HCT116 (cell line): ENCODE measurements around the gene EIF6. TPM values are rescaled to one million over a fixed set of nuclear protein-coding genes. Genes with fewer than 3 reads are reported as not detected.
"Not testable (repeated sequence)": the region's sequence is repeated elsewhere in the genome, so short reads cannot be mapped to it uniquely, and the experiment has no call there.

Source experiments
- ATAC-seq: fragments of 200-7000 bp; cut with Tn5 transposase; 2 replicates; pipeline ENCODE4 v1.9.1; 2020; ENCODE audit warnings: mild to moderate bottlenecking, moderate library complexity
- BruUV-seq: library from RNA; stranded (reverse); fragments of 400-500 nt; replicated peaks from 2 replicates; lab custom pipeline; 2021; lab: Mats Ljungman, UMichigan
- CTCF ChIA-PET: fragments of 300-600 bp; sonication (Branson Sonifier 250); formaldehyde crosslinking; loops from one replicate; lab custom pipeline; 2021; ENCODE audit warnings: antibody characterized with exemption; lab: Charles Lee
- POLR2A ChIA-PET: fragments of 300-600, 350-600 bp; sonication (Branson Sonifier 250); formaldehyde crosslinking; loops from one replicate; lab custom pipeline; 2021; ENCODE audit warnings: antibody characterized with exemption; lab: Charles Lee
- RAD21 ChIA-PET, 2 experiments: fragments of 300-600 bp; sonication (Branson Sonifier 250); formaldehyde crosslinking; loops; one replicate each; lab custom pipeline; 2023; ENCODE audit warnings: low total read pairs in 2 of 2; ENCODE audit not compliant: uncharacterized antibody in 2 of 2, unreplicated experiment in 2 of 2, low non-redundant PET in 1 of 2; lab: Charles Lee
- DNase-seq: peaks from one replicate; pipeline ENCODE4 v3.0.0-alpha.2; 2010; ENCODE audit warnings: low read depth, low spot score
- H2AFZ ChIP-seq: fragments of 200-600 bp; shearing (Covaris generic), sonication (generic); 2 replicates; pipeline ENCODE4 v1.6.1; 2017; ENCODE audit warnings: low read depth, mixed run types, mixed read lengths, antibody characterized with exemption, low read length; ENCODE audit not compliant: poor library complexity, severe bottlenecking
- H3K27ac ChIP-seq: 2 replicates; pipeline ENCODE4 v1.5.1; 2012; ENCODE audit warnings: low read depth, low read length
- H3K27me3 ChIP-seq: fragments of 200-600 bp; sonication (generic); 2 replicates; pipeline ENCODE4 v1.6.1; 2016; ENCODE audit warnings: mixed run types, low read length, mixed read lengths; ENCODE audit not compliant: insufficient read depth
- H3K36me3 ChIP-seq, 2 experiments: fragments of 200-500 bp in 1 of 2; fragments of 200-600 bp in 1 of 2; sonication (Bioruptor generic) in 1 of 2; sonication (generic) in 1 of 2; 2 replicates each; pipeline versions ENCODE4 v1.5.1 to v1.6.1; 2014 to 2016; ENCODE audit warnings: low read length in 2 of 2, inconsistent platforms in 1 of 2, mixed read lengths in 1 of 2, mixed run types in 1 of 2; ENCODE audit not compliant: insufficient read depth in 2 of 2, control insufficient read depth in 1 of 2
- H3K4me1 ChIP-seq, 2 experiments: fragments of 200-600 bp in 1 of 2; sonication (generic) in 1 of 2; 2 replicates each; pipeline versions ENCODE4 v1.5.1 to v1.6.1; 2012 to 2017; ENCODE audit warnings: low read length in 2 of 2, inconsistent platforms in 1 of 2, mild to moderate bottlenecking in 1 of 2, mixed read lengths in 1 of 2, mixed run types in 1 of 2, moderate library complexity in 1 of 2; ENCODE audit not compliant: insufficient read depth in 2 of 2, control insufficient read depth in 1 of 2
- H3K4me2 ChIP-seq: fragments of 200-600 bp; sonication (generic); 2 replicates; pipeline ENCODE4 v1.6.1; 2017; ENCODE audit warnings: mixed run types, low read length, mixed read lengths
- H3K4me3 ChIP-seq, 2 experiments: fragments of 200-600 bp in 1 of 2; sonication (generic) in 1 of 2; replicated peaks in 1 of 2; 2 replicates each; pipeline ENCODE4 v1.5.1; 2011 to 2016; ENCODE audit warnings: low read length in 2 of 2, control low read depth in 1 of 2, low read depth in 1 of 2, mild to moderate bottlenecking in 1 of 2, mixed read lengths in 1 of 2, mixed run types in 1 of 2
- H3K79me2 ChIP-seq: fragments of 200-600 bp; sonication (generic); 2 replicates; pipeline ENCODE4 v1.6.1; 2017; ENCODE audit warnings: mild to moderate bottlenecking, mixed run types, low read length, moderate library complexity, mixed read lengths; ENCODE audit not compliant: insufficient read depth
- H3K9ac ChIP-seq: fragments of 200-600 bp; sonication (generic); 2 replicates; pipeline ENCODE4 v1.6.1; 2016; ENCODE audit warnings: low read length, mixed read lengths
- H3K9me2 ChIP-seq: fragments of 200-600 bp; sonication (generic), shearing (Covaris generic); 2 replicates; pipeline ENCODE4 v1.6.1; 2017; ENCODE audit warnings: mixed run types, mild to moderate bottlenecking, moderate library complexity; ENCODE audit not compliant: insufficient read depth
- H3K9me3 ChIP-seq, 2 experiments: fragments of 200-500 bp in 1 of 2; fragments of 200-600 bp in 1 of 2; sonication (Bioruptor generic) in 1 of 2; sonication (generic) in 1 of 2; 2 replicates each; pipeline ENCODE4 v1.6.1; 2014 to 2017; ENCODE audit warnings: low read length in 2 of 2, mixed read lengths in 2 of 2, inconsistent platforms in 1 of 2, low read depth in 1 of 2, mild to moderate bottlenecking in 1 of 2, mixed run types in 1 of 2, moderate library complexity in 1 of 2; ENCODE audit not compliant: control insufficient read depth in 1 of 2, insufficient read depth in 1 of 2
- H4K20me1 ChIP-seq: fragments of 200-600 bp; sonication (generic), shearing (Covaris generic); 2 replicates; pipeline ENCODE4 v1.6.1; 2017; ENCODE audit warnings: mixed run types, mild to moderate bottlenecking, moderate library complexity; ENCODE audit not compliant: insufficient read depth
- POLR2AphosphoS5 ChIP-seq: IDR thresholded peaks from 2 replicates; pipeline ENCODE4 v1.6.1; 2011; ENCODE audit warnings: mild to moderate bottlenecking, low read depth, low read length, moderate library complexity
- REST ChIP-seq: IDR thresholded peaks from 2 replicates; pipeline ENCODE4 v1.6.1; 2012; ENCODE audit warnings: low read depth
- ZBTB33 ChIP-seq: IDR thresholded peaks from 2 replicates; pipeline ENCODE4 v1.6.1; 2011; ENCODE audit warnings: mild to moderate bottlenecking, low read length, moderate library complexity; ENCODE audit not compliant: insufficient replicate concordance; ENCODE audit errors: extremely low read depth
- intact Hi-C: fragments of 100-400 bp; cut with micrococcal nuclease; formaldehyde crosslinking; loops from 2 replicates; pipeline ENCODE4 v1.10.0; 2022
- total RNA-seq: library from RNA; stranded (reverse); gene quantifications from one replicate; pipeline ENCODE4 v1.2.1, GENCODE V29; 2021; ENCODE audit not compliant: unreplicated experiment

EIF6 gene
- total RNA-seq, 1 experiment from 2014 or later: 209 TPM

DNA sequence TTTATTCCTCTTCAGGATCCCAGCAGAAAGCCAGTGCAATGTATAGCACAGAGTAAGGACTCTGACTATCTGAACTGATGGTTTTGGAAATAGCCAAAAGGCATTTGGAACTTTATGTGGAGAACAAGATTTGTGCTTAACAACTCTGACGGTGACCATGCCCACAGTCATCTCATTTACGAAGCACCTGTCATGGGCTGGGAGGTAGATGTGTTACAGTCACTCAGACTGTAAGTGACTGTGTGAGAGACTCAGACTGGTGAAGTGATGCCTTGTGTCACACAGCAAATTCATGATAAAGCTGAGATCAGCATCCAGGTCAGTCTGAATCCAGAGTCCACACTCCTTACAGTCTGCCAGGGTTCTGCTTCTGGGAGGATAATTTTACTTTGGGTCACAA, 31.5 kb upstream of the EIF6 start (continued):
- TF ChIP-seq REST (no peak), ZBTB33 (no peak), POLR2AphosphoS5 (no peak)

- H3K9me2 ChIP-seq, H2AFZ ChIP-seq, DNase-seq, H3K4me3 ChIP-seq, H3K79me2 ChIP-seq, H3K27ac ChIP-seq, BruUV-seq, H3K9me3 ChIP-seq, intact Hi-C loops, POLR2A ChIA-PET, RAD21 ChIA-PET, H3K4me2 ChIP-seq, H3K9ac ChIP-seq, ATAC-seq, H3K36me3 ChIP-seq, H3K27me3 ChIP-seq, H4K20me1 ChIP-seq: not testable (repeated sequence)
- CTCF ChIA-PET: interaction anchor here (1.3 kb wide), 1 partner anchor 11 kb away, joined by 3 read pairs; no protein-coding TSS in a partner anchor
- peaks cover 75 to 94% of the 10 kb centered on the region in 2 experiments for H3K4me1 ChIP-seq
These were observed 31.1 kb upstream of the EIF6 start for GRCh38 chr20:35315632-35316020.
